NCI-H1092 treated with DMSO at 0.1 percent for 48 hours (cell line): ENCODE measurements around the gene CCER1.
"Not testable (repeated sequence)": the region's sequence is repeated elsewhere in the genome, so short reads cannot be mapped to it uniquely, and the experiment has no call there.

Experiments used
- DNase-seq: peaks from one replicate; lab custom pipeline; 2025; lab: John Stamatoyannopoulos, UW

Gene CCER1, protein sequence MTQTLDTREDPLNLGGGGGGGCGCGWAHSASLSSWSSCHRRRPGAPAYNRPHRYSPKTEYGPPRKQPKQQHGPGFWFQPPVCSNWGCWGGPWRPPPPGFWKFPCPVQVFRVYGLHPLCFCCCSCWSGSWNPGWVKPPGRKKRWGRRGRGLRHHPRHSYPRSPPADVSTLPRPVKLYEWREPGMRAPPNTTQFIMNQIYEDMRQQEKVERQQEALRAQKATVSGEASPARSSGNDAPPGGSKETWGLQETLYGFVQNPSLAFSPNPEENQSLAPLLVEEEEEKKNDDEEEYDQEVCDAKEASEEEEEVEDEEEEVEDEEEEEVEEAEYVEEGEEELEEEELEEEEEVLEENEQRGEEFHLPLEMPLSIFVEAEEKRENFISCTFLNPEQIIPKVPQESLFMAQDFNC

DNA sequence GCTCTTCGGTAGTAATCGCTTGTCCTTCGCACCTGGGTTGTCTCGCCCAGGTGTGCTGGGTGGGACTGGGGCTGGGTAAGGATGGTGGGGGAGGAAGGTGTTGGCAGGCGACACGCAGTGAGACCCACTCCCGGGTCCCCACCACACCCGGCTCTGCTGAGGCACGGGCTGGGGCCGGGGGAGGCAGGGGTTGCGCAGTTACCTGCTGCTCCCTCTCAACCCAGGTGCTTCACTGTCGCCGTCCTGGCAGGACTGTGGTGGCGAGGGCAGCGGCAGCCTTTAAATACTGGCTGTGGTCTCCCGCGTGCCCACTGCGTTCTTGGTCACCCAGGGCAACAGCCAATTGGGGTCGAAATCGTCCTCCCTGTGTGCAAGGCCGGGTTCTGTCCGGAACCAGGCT, at the start of gene CCER1:
Gene CCER1 (minus strand): TSS at position 256 of the 400 bp plus-strand sequence. CDS start 434 bp downstream, outside the sequence.
- no peak for DNase-seq

GRCh38 chr12:91003737-91004136, 48.8 kb upstream of the CCER1 start:
- DNase-seq, result no peak

DNA sequence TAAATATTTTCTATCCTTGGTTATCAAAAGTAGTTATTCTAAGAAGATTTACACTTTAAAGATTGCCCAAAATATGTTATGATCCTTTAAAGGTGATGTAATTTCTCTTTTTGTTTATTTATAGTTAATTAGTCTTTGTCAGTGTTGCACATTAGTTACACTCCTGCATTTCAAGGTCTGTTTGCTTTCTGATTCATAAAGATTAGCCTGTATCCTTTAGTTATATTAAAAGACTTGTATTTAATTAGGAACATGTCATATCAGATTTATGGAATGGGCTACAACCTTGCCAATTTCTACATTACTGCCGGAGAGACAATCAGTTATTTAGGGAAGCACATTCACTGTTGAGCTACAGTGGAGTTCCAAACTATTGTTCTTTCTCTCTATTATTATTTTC, 46.3 kb upstream of the CCER1 start:
- no peak for DNase-seq

GRCh38 chr12:90999966-91000365, 45.0 kb upstream of the CCER1 start:
- DNase-seq, result no peak

DNA sequence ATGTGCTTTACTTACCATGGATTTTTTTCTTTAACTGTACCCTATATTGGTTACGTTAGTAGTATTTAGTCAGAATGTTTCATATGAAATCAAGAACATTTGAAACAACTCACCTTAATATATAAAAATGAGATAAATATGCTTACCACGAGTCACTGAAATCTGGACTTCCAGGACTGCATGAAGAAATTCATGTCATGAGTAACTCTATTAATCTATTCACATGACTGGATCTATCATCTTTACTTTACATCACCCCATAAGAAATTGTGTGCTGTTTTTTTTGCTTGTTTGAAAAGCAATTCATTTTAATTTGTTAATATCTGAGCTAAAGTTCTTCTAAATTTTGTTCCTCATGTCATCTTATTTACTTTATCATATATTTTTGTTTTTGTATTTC, 44.6 kb upstream of the CCER1 start:
- no peak for DNase-seq

- DNase-seq, result no peak
Measured at GRCh38 chr12:90995010-90995409, 40.0 kb upstream of the CCER1 start.

DNA sequence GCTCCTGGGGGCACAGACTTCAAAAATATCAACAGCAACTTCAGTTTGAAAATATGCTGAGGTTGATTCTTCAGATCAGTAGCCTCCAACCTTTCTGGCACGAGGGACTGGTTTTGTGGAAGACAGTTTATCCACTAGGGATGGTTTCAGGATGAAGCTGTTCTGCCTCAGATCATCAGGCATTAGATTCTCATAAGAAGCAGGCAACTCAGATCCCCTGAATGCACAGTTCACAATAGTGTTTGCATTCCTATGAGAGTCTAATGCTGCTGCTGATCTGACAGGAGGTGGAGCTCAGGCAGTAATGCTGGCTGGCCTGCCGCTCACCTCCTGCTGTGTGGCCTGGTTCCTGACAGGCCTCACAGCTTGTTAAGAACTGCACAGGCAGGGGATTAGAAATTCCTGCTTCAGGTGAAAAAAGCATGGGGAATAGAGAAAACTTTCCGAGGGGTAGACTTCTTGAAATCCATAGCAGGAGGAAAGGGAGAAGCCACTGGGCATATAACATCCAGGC, 37.0 kb upstream of the CCER1 start:
- DNase-seq, result no peak

- DNase-seq, result no peak
Measured at GRCh38 chr12:90990611-90991010, 35.6 kb upstream of the CCER1 start.

- DNase-seq, result no peak
Measured at GRCh38 chr12:90989686-90990111, 34.7 kb upstream of the CCER1 start.

GRCh38 chr12:90987520-90987919, 32.5 kb upstream of the CCER1 start:
- DNase-seq, result no peak

DNA sequence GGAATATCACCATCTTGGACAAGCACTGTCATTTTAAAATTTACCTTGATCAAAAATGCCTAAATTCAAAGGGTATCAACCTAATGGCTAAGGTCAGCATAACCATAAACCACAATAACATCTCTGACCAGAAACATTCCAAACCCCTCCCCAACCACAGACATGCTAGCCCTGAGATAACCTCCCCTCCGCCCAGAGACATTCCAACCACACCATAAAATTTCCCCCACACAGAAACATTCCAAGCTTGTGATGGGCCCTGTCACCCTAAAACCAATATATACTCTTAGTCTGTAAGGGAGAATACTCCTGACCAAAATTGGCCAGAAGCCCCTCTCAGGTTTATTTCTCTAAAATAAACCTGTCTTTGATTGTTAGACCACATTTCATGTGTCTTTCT, 32.1 kb upstream of the CCER1 start:
- no peak for DNase-seq

DNA sequence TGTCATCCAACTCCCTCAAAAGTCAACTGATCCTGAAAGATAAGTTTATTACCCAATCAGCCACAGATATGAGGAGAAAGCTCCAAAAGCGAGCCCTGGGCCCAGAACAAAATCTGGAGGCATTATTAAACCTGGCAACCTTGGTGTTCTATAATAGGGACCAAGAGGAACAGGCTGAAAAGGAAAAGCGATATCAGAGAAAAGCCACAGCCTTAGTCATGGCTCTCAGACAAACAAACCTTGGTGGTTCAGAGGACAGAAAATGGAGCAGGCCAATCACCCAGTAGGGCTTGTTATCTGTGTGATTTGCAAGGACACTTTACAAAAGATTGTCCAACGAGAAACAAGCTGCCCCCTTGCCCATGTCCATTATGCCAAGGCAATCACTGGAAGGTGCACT, 30.4 kb upstream of the CCER1 start:
- not testable (repeated sequence) for DNase-seq

GRCh38 chr12:90984114-90984513, 29.1 kb upstream of the CCER1 start:
- DNase-seq, result no peak

GRCh38 chr12:90982170-90982569, 27.2 kb upstream of the CCER1 start:
- no peak for DNase-seq

GRCh38 chr12:90979951-90980350, 25.0 kb upstream of the CCER1 start:
- no peak for DNase-seq

DNA sequence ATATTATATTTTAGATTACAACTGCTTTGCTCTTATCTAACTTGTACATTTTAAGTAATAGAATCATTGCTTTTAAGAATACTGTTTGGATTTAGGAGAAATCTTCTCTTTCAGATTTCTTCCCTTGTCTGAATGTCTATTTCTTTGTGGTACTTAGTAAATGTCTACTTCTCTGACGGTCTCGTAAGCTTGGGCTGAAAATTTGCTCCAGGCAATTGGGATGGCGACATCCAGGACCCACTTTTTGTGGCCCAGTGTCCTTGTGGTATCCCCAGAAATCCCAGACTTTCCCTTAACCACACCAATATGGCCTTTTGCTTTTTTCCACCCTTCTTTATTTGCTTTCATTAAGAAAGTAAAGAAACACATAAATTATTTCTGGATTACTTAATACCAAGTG, 24.0 kb upstream of the CCER1 start:
- DNase-seq, result no peak

DNA sequence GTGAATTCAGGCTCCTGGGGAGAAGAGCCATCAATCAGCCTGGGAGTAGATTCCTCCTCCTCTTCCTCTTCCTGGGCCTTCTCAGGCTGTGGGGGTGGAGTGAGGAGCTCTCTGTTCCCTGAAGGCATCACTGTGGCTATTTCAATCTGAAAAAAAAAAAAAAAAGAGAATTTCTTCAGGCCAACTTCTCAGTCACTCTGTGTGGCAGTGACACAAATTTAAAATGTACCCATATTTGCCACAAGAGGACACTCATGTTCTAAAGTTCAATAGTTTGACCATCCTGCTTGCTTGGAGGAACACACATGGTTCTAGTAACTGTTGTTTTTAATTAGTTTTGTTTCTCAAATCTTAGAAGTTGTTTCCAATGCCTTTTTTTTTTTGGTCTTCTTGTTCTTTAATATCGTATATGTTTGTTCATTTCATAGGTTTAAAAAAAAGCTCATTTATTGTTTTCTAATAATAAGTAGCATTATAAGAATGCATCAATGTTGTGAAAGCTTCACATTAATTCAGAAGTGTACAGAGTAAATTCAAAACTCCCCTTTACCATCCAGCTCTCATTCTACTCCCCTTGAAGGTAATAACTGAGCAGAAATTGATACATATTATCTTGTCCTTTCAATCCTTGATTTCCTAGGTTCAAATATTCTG, 23.3 kb upstream of the CCER1 start:
- peak; percentile 5 for DNase-seq

- no peak for DNase-seq
Measured at GRCh38 chr12:90977224-90977623, 22.2 kb upstream of the CCER1 start.

DNA sequence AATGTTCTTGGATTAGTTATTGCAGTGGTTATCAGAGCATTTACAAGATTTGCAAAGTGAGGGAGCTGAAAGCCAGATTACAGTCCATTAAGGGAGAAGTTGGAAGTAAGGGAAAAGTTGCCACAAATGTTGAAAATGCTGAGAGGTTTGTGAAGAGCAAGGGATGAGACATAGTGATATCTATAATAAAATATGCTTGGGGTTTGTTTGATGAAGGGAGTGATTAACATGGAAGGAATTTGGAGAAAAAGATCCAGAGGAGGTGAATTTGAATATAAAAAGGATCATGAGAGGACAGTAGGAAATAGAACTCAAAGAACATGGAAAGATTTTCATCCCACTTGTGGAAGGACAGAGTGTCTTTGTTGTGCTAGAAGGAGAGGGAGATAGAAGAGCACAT, 19.3 kb upstream of the CCER1 start:
- DNase-seq, result no peak

DNA sequence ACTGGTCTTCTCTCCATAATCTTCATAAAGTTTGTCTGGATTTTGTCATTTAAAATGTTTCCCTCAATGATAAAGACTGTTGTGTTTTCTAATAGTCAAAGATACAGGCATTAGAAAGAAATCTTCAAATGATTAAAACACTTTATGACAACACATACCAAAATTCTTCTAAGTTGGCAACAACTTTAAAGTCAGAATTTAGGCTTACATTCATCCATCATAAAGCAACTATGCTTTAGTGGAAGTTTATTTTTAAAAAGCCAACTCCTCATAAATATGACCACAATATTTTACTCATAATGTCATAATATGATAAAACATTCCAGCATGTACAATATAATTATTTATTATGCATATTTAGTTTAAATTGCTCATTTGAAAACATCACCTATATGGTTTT, 17.2 kb upstream of the CCER1 start:
- no peak for DNase-seq

DNA sequence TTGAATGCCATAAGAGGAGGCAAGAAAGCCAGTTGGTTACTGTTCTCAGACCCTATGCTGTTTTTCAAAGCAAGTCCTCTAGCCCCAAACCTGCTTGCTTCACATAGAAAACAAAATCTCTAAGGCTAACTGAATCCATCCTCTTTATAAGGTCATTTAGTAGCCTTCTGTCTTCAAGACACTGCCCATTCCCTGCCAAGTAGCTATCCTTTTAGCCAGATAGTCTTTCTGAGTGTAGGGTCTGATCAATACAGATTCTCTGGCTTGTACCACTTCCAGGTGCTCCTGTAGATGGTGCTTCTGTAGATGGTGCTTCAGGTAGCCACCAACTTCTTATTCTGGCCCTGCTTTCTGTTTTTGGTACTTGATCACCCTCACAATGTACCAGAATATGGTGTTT, 15.9 kb upstream of the CCER1 start:
- no peak for DNase-seq

DNA sequence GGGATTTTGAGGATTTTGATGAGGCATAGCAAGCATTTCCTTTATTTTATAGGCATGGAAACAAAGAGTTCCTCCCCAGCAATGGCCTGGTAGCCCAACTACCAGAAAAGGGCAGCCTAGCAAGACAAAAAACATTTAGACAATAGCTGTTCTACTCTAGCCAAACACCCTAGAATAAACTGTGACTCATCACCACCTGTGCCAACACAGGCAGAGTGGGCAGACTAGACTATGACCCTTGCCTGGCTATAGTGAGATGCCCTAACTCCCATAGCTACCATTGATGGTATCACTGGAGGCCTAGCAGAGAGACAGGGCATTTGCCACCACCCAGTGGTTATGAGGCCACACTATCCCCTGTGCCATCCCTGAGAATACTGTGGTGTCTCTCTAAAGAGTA, 15.5 kb upstream of the CCER1 start:
- DNase-seq, result no peak

DNA sequence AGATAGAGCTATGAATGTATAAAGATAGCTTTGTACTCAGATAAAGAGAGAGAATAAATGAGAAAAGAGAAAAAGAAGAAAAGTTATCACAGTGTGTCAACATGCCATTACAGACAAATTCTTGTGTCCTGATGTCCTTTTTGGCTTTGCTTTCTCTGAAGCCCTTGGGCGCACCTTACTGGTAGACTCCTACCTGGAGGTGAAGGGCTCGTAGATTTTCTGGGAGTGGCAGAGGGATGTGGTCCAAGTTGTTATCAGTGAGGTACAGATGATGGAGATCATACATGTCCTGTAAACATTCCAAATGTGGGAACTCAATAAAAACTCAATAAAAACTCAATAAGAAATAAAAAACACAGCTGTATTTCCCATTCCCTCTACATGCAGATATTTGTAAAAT, 14.9 kb upstream of the CCER1 start:
- DNase-seq, result no peak
